PC-9 (cell line): ENCODE results near the gene TYSND1. TPM values are rescaled to one million over a fixed set of nuclear protein-coding genes. Genes with fewer than 3 reads are reported as not detected.

ENCODE experiments used
- BruUV-seq: library from RNA; stranded (reverse); fragments of 400-500 nt; replicated peaks from 2 replicates; lab custom pipeline; 2021; lab: Mats Ljungman, UMichigan
- CTCF ChIA-PET: fragments of 300-600 bp; sonication (Branson Sonifier 250); formaldehyde crosslinking; loops from one replicate; lab custom pipeline; 2022; ENCODE audit warnings: antibody characterized with exemption; lab: Charles Lee
- POLR2A ChIA-PET: fragments of 300-600 bp; sonication (Branson Sonifier 250); formaldehyde crosslinking; loops from one replicate; lab custom pipeline; 2022; ENCODE audit warnings: antibody characterized with exemption; ENCODE audit not compliant: unreplicated experiment; lab: Charles Lee
- DNase-seq, 2 experiments: peaks; one replicate each; pipeline versions ENCODE4 v3.0.0 to v3.0.0-alpha.2; 2015 to 2022; ENCODE audit warnings: mixed read lengths in 1 of 2
- H2AFZ ChIP-seq: fragments of 200-600 bp; sonication (generic); 2 replicates; pipeline ENCODE4 v1.8.1; 2017; ENCODE audit warnings: antibody characterized with exemption
- H3F3A ChIP-seq: fragments of 200-600 bp; sonication (generic); 2 replicates; pipeline ENCODE4 v1.8.1; 2017; ENCODE audit warnings: antibody characterized with exemption, mild to moderate bottlenecking, low read depth; ENCODE audit not compliant: insufficient read depth
- H3K27ac ChIP-seq: fragments of 200-600 bp; sonication (generic); 2 replicates; pipeline ENCODE4 v1.6.1; 2016; ENCODE audit warnings: mixed run types
- H3K27me3 ChIP-seq: fragments of 200-600 bp; sonication (generic); 2 replicates; pipeline ENCODE4 v1.6.1; 2016; ENCODE audit warnings: low read depth, mixed run types; ENCODE audit not compliant: insufficient read depth
- H3K36me3 ChIP-seq: fragments of 200-600 bp; sonication (generic); 2 replicates; pipeline ENCODE4 v1.6.1; 2016; ENCODE audit warnings: low read depth, mixed run types
- H3K4me1 ChIP-seq: fragments of 200-600 bp; sonication (generic); replicated peaks from 2 replicates; pipeline ENCODE4 v1.6.1; 2016; ENCODE audit warnings: mixed run types; ENCODE audit not compliant: insufficient read depth
- H3K4me2 ChIP-seq: fragments of 200-600 bp; sonication (generic); 2 replicates; pipeline ENCODE4 v1.6.1; 2017; ENCODE audit warnings: mixed run types
- H3K4me3 ChIP-seq: fragments of 200-600 bp; sonication (generic); 2 replicates; pipeline ENCODE4 v1.6.1; 2016; ENCODE audit warnings: mixed run types
- H3K79me2 ChIP-seq: fragments of 200-600 bp; sonication (generic); 2 replicates; pipeline ENCODE4 v1.6.1; 2017; ENCODE audit warnings: low read depth, mixed run types
- H3K9me2 ChIP-seq: fragments of 200-600 bp; sonication (generic); 2 replicates; pipeline ENCODE4 v1.8.1; 2017; ENCODE audit warnings: mild to moderate bottlenecking; ENCODE audit not compliant: insufficient read depth
- H3K9me3 ChIP-seq: fragments of 200-600 bp; sonication (generic); 2 replicates; pipeline ENCODE4 v1.8.1; 2016; ENCODE audit warnings: low read depth; ENCODE audit not compliant: insufficient read depth
- H4K20me1 ChIP-seq: fragments of 200-600 bp; sonication (generic); 2 replicates; pipeline ENCODE4 v1.8.1; 2017; ENCODE audit not compliant: insufficient read depth
- EZH2 ChIP-seq: fragments of 200-600 bp; sonication (generic); IDR thresholded peaks from 2 replicates; pipeline ENCODE4 v1.8.0; 2017; ENCODE audit warnings: antibody characterized with exemption, low read depth
- intact Hi-C: fragments of 100-400 bp; cut with micrococcal nuclease; formaldehyde crosslinking; loops from one replicate; pipeline ENCODE4 v1.10.0; 2022; ENCODE audit not compliant: unreplicated experiment
- total RNA-seq: library from RNA; stranded (reverse); gene quantifications from 2 replicates; pipeline ENCODE4 v1.2.3, GENCODE V29; 2021
- TF ChIP-seq, protein P1 (sequence below): fragments of 200-600 bp; sonication (generic); conservative IDR thresholded peaks from 2 replicates; pipeline ENCODE4 v1.6.1; 2017; ENCODE audit warnings: mixed run types, antibody characterized with exemption, mild to moderate bottlenecking, moderate library complexity

TYSND1 gene
- total RNA-seq, 1 experiment from 2014 or later, result 28.0 TPM

DNA sequence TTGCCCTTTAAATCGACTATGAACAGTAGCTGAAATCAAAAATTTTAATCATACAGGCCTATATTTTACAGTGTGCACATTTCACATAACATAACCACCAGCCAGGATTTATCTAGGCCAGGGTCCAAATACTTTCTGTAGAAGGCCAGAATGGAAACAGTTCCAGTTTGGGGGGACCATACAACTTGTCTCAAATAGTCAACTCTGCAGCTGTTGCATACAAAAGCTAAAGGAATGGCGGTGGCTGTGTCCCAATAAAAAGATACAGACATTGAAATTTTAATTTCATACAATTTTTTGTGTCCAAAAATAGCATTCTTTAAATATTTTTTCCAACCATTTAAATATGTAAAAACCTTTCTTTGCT lies 742 bp upstream of the TYSND1 start:
- peaks cover 28% of the 10 kb centered on the region for H3K79me2 ChIP-seq
- no peak for DNase-seq
- peak overlapping the region; percentile 70 for H3K27ac ChIP-seq
- CTCF ChIA-PET, result interaction anchor here (0.7 to 2.3 kb wide), 7 partner anchors 11 to 278 kb away, joined by 3 to 15 read pairs (median 8); partner anchors contain the start of gene SAR1A
- peaks cover 4% of the 10 kb centered on the region; the same call in 1 of the 2 replicates for H4K20me1 ChIP-seq
- no peak overlapping the region for H2AFZ ChIP-seq
- no peaks in the 10 kb centered on the region for H3K9me3 ChIP-seq
- H3K36me3 ChIP-seq, result peaks cover 15% of the 10 kb centered on the region
- H3F3A ChIP-seq, result peaks cover 31% of the 10 kb centered on the region
- intact Hi-C loops, result loop anchor here (10.0 kb wide), 1 partner anchor 218 kb away; no protein-coding TSS in a partner anchor
- peak overlapping the region; percentile 84; the same call in 1 of the 2 replicates for H3K4me3 ChIP-seq
- BruUV-seq, result no TSS peak
- peak overlapping the region; percentile 99 for H3K4me2 ChIP-seq
- no peaks in the 10 kb centered on the region for H3K27me3 ChIP-seq
- H3K4me1 ChIP-seq, result peaks cover 15% of the 10 kb centered on the region
- POLR2A ChIA-PET, result interaction anchor here (0.5 to 2.1 kb wide), 5 partner anchors 23 to 278 kb away, joined by 4 to 32 read pairs (median 9); partner anchors contain the start of gene SAR1A
- TF ChIP-seq EZH2, result no peak
- TF ChIP-seq, protein P1, sequence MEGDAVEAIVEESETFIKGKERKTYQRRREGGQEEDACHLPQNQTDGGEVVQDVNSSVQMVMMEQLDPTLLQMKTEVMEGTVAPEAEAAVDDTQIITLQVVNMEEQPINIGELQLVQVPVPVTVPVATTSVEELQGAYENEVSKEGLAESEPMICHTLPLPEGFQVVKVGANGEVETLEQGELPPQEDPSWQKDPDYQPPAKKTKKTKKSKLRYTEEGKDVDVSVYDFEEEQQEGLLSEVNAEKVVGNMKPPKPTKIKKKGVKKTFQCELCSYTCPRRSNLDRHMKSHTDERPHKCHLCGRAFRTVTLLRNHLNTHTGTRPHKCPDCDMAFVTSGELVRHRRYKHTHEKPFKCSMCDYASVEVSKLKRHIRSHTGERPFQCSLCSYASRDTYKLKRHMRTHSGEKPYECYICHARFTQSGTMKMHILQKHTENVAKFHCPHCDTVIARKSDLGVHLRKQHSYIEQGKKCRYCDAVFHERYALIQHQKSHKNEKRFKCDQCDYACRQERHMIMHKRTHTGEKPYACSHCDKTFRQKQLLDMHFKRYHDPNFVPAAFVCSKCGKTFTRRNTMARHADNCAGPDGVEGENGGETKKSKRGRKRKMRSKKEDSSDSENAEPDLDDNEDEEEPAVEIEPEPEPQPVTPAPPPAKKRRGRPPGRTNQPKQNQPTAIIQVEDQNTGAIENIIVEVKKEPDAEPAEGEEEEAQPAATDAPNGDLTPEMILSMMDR, result peak; percentile 31; the same call in 1 of the 2 replicates
- H3K9me2 ChIP-seq, result no peaks in the 10 kb centered on the region

DNA sequence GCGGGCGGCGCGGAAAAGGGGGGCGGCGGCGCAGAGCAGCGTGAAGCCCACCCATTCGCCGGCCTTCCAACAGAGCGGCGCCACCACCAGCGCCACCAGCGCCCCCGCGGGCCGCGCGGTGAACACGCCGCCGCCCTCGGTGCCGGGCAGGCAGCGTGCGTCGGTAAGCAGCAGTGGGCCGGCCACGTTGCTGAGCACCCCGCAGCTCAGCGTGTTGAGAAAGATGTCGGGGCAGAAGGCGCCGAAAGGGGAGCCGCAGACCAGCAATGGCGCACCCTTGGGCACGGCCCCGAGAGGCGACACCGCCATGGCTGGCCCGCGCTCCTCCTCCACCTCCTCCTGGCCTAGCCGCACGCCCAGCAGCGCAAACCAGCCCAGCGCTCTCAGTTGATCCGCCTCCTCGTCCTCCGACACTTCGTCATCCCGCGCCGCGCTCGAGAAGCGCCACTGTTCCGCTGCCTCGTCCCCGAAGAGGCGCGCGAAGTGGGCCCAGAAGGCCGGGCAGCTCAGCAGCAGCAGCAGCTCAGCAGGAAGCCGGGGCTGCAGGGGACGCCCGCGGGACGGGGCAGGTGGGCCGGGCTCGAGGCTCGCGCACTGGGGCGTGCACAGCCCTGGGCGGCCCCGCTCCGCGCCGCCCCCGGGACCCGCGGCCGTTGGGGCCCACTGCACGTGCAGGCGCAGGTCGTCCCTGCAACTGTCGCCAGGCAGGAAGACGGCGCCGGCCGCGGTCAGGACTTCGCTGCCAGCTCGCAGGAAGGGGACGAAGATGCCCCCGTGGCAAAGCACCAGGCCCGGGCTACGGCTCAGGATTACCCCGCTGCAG lies 623 bp downstream of the TYSND1 start:
- Histone ChIP-seq H4K20me1 (peaks cover 4% of the 10 kb centered on the region; the same call in 1 of the 2 replicates), H3F3A (peaks cover 31% of the 10 kb centered on the region), H2AFZ (peak overlapping the region; percentile 95), H3K4me1 (peaks cover 15% of the 10 kb centered on the region), H3K27me3 (no peaks in the 10 kb centered on the region), H3K4me3 (peak overlapping the region; percentile 84), H3K79me2 (peaks cover 28% of the 10 kb centered on the region), H3K9me3 (no peaks in the 10 kb centered on the region), H3K36me3 (peaks cover 5% of the 10 kb centered on the region; the same call in 1 of the 2 replicates), H3K4me2 (peak overlapping the region; percentile 99), H3K9me2 (no peaks in the 10 kb centered on the region), H3K27ac (peak overlapping the region; percentile 70)
- intact Hi-C loops, result loop anchor here (1.0 to 10.0 kb wide), 3 partner anchors 15 to 219 kb away; partner anchors contain the start of gene SAR1A
- no peak for TF ChIP-seq EZH2
- TF ChIP-seq, protein P1, result peak; percentile 65; the same call in 1 of the 2 replicates
- POLR2A ChIA-PET, result interaction anchor here (0.5 to 2.1 kb wide), 19 partner anchors 9 to 1628 kb away, joined by 3 to 32 read pairs (median 4); partner anchors contain the start of gene SAR1A
- CTCF ChIA-PET, result interaction anchor here (0.6 to 2.3 kb wide), 25 partner anchors 8 to 910 kb away, joined by 3 to 16 read pairs (median 5); partner anchors contain the start of gene SAR1A
- BruUV-seq, result no TSS peak
- peak; percentile 58 to 67 for DNase-seq

DNA sequence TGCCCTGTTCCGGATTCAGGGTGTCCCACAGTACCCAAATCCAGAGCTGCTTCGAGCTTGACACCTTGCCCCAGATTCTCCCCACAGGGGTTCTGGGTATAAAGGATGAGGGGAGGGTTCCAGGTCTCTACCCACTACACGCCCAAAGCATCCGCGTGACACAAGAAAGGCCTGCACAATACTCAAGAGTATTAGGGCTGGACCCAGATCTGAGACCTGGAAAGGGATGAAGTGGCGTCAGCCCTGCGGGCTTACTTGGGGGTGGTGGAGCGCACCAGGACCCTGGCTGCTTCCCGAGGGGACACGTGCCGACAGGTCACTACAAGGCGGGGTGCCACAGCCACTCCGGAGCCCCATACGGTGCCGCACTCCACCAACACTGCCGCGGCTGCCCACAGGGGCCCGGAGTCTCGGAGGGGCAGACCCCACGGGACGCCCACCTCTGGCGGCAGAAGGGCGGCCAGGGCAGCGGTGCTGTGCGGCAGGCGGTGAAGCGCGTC lies 1.3 kb downstream of the TYSND1 start:
- Histone ChIP-seq H3K4me2 (peak overlapping the region; percentile 99), H3K9me2 (no peaks in the 10 kb centered on the region), H3F3A (peaks cover 31% of the 10 kb centered on the region), H3K4me3 (peak overlapping the region; percentile 84), H3K9me3 (no peaks in the 10 kb centered on the region), H4K20me1 (no peaks in the 10 kb centered on the region; the same call in 1 of the 2 replicates), H2AFZ (peak overlapping the region; percentile 95), H3K27me3 (no peaks in the 10 kb centered on the region), H3K4me1 (peaks cover 15% of the 10 kb centered on the region), H3K27ac (peak overlapping the region; percentile 70), H3K79me2 (peaks cover 28% of the 10 kb centered on the region), H3K36me3 (peaks cover 5% of the 10 kb centered on the region; the same call in 1 of the 2 replicates)
- no peak for TF ChIP-seq EZH2
- TF ChIP-seq, protein P1, result no peak
- ChIA-PET POLR2A (no interaction called here), CTCF (interaction anchor here (0.6 to 1.7 kb wide), 2 partner anchors 25 to 242 kb away, joined by 4 to 6 read pairs; partner anchors contain the start of gene SAR1A)
- no TSS peak for BruUV-seq
- intact Hi-C loops, result loop anchor here (10.0 kb wide), 1 partner anchor 220 kb away; no protein-coding TSS in a partner anchor
- peak in 1 of 2 experiments; percentile 14 for DNase-seq
